HK-2 (cell line): Measurements from ENCODE around the gene KIDINS220.

ENCODE experiments used
- DNase-seq: peaks from one replicate; pipeline ENCODE4 v3.0.0-alpha.2; 2018; ENCODE audit not compliant: unreplicated experiment

KIDINS220 gene

GRCh38 chr2:8805278-8806210, 31.9 kb downstream of the KIDINS220 start:
- DNase-seq, result no peak

- peak; percentile 34 for DNase-seq
Observed at GRCh38 chr2:8803658-8804379, 33.6 kb downstream of the KIDINS220 start.

DNA sequence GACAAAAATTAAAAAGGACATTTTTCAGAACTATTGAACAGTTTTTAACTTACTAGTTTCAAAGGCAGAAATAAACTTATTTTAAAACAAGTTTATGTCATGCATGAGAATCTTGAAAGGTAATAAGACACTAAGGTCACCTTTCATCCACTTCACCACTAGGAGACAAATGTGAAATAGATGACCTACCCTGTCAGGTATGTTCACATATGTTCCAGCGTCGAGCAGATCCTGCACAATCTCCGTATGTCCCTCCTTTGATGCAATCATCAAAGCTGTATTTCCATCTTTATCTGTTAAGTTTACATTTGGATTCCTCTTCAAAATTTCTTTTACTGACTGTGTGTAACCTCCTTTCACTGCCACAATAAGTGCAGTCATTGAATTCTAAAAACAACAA, 34.7 kb downstream of the KIDINS220 start:
- DNase-seq, result no peak

DNA sequence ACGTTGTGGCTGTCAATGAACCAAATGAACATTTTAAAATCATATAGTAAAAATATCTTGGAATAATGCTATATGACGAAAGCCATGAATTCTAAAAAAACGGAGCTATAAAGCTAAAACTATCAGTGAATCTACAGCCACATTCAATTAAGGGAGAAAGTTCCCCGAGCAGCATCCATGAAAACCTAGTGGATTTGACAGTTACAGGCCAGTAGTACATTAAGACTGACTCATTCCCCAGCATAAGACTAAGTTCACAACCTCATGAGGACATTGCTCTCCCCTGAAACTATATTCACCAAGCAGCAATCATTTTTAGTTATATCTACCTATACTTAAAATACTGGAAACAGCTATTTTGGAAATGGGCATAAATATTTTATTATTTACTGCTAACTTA, 36.6 kb downstream of the KIDINS220 start:
- DNase-seq, result no peak

GRCh38 chr2:8800218-8800617, 37.2 kb downstream of the KIDINS220 start:
- no peak for DNase-seq

DNA sequence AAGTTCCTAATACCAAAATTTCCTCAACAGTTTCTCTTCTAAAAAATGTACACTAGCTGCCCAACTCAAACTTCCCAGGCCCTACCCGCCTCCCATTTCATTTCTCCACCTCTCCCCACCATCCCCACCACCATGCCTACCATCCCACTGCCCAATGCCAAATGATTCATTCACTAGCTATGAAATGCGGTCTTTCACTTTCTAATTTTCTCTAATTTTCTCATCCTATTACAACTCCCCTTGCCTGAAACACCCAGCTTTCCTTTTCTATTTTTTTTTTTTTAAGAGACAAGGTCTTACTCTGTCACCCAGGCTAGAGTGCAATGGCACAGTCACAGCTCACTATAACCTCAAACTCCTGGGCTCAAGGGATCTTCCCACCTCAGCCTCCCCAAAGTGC, 38.4 kb downstream of the KIDINS220 start:
- DNase-seq, result no peak

DNA sequence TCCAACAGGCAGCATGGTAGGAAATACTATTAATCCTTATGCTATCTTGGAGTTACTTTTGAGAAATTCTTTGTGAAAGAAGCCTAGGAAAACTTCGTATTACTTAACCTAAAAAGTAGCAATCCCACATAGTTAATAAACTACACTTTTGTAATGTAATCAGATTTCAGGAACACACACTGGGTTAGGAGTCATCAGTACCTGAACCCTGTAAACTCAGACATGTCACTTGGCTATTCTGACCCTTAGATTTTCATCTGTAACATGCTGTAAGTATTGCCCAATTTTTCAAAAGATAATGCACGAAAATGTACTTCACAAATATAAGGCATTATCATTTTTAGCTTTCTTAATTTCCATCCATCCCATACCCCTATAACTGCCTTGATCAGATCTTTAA, 39.0 kb downstream of the KIDINS220 start:
- no peak for DNase-seq

- DNase-seq, result no peak
Observed at GRCh38 chr2:8797682-8798081, 39.7 kb downstream of the KIDINS220 start.

DNA sequence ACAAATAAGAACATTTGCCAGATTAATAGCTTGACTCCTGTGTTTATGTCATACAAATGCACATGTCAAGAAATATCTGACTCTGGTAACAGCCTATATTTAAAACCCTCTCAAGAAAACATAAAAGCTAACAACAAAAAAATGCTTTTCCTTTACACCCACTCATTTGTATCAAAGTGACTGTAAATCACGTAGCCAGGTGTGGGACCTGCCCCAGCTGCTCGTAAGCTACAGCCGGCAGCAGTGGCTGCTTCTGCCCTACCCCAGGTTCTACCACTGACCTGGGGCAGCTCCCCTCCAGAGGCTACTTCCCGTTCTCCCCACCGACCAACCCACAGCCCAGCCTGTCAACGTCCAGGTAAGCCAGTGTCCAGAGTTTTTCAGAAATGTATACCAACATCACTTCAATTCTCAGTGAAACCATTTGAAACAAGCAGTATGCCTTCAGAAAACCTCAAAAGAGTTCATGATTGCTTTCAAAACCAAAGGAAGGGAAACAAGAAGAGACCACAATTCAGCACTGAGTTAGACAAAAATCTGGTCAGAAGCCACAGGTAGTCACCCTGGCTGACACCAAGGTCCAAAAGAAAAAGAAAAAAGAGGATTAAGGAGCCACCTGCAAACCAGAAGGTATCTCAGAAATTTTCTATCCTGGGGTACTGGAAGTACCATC, 40.4 kb downstream of the KIDINS220 start:
- no peak for DNase-seq

DNA sequence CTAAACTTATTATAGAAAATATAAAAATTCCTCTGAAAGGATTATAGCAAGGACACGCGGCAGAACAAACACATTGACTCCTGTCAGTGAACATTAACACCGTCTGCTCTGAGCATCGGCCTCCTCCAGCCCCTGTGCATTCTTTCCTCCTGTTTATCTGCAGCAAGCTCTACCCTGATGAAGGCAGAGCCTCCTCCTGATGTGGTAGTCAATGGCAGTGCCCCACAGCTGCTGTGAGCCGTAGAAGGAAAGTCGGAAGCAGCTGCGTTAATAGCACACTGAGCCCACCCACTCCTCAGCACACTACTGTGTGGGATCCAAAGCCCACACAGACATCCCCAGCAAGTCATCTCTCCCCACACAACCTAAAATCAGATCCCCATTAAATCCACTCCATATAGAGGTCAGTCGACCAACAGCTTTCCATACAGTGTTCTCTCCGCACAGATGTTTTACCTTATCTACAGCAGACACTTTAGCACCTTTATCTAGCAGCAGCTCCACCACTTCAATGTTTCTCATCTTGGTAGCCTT, 41.0 kb downstream of the KIDINS220 start:
- no peak for DNase-seq

DNA sequence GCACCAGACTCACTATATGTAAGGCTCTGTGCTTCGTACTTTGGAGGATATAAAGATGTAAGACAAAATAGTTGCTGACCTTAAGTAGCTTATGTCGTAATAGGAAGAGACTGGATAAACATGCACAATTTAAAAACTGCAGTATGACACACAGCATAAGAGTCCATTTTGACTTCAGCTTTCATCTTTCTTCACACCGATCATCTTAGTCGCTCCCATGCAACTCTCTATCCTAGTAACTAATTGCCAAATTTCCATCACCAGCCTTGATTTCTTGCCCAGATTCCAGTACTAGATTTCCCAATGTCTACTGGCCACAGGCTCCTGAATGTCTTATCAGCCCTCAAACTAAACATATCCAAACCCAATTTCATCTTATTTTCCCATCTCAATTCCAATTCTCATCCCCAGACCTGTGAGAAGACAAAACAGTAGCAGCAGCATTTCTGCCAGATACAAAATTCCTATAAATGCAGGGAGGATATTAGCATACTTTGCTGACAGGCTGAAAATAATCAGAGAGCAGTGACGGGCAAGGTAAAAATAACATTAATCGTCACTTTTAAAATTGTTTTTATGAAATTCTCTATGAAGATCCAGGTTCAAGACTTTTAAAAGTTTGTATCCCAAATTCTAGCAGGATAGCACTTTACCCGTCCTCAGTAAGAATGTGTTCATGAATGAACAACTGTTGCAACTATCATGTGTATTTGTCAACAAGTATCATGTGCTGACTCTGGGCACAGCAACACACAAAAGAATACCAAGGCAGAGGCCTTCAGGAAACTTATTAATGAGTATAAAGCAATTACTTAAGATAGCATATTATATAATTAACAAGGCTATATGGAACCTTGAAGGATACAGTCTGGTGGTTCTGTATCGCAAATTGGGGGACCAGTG, 42.2 kb downstream of the KIDINS220 start:
- DNase-seq, result no peak

GRCh38 chr2:8790739-8791162, 46.7 kb downstream of the KIDINS220 start:
- no peak for DNase-seq

DNA sequence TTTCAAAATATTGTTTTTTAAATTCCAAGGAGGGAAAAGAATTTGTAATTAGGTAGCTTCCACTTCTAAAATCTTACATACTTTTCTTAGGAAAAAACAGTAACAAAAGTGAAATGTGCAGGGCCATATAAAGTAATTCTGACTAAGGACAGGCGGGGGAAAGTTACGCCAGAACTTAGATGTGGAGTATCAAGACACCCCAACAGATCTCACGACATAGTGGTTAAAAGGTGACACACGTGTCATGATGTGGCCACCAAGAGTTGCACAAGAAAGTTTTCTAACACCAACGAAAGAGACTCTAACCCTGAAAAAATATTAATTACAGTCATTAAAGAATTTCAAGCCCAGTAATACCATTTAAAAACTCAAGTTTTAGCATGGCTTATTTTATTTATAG, 51.0 kb downstream of the KIDINS220 start:
- no peak for DNase-seq

DNA sequence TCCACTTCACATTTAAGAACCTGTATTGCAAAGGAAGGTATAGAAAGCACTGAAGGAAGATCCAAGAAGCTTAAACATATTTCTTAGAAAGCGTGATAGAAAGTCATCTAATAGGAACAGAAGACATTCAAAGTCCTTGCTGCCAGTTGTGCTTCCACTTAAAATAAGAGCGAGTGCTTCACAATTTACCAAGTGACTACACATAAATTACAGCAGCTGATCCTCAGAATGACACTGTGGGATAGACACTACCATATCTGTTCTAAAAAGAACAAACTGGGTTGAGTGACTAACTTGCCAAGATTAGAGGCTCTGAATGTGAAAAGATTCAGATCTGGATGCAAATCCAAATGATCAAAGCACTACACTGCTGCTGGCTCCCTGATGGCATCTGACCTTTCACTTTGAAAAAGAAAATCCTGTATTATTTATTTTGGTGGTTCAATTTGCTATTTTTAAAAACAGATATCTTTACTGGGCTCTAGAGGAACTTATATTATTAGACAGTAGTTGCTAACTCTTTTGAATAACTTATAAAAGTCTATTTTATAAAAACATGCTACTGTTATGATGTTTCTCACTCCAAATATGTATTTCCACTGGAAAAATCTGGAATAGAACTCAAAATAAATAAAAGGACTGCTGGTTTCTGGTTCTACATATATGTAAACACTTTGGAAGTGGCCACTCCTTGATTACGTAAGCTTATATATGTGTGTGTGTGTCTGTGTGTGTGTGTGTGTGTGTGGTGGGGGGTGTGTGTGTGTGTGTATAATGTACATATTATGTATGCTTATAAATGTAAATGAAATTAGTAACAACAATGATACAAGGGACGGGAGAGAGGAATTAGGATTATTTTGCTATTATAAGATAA, 57.4 kb downstream of the KIDINS220 start:
- no peak for DNase-seq

DNA sequence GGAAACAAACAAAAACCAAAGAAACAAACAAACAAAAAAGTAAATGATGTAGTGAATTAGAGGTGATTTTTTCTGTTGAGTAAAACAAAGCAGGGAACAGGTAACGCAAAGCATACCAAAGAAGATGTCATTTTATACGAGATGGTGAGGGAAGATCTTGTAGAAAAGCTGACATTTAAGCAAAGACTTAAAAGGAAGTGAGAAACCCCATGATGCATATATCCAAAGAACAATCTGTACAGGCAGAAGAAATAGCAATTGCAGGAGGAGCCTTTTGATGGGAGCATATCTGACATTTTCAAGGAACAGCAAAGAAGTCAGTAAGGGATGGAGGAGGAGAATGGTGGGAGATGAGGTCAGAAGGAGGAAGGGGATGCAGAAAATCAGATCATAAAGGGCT, 63.0 kb downstream of the KIDINS220 start:
- DNase-seq, result no peak

DNA sequence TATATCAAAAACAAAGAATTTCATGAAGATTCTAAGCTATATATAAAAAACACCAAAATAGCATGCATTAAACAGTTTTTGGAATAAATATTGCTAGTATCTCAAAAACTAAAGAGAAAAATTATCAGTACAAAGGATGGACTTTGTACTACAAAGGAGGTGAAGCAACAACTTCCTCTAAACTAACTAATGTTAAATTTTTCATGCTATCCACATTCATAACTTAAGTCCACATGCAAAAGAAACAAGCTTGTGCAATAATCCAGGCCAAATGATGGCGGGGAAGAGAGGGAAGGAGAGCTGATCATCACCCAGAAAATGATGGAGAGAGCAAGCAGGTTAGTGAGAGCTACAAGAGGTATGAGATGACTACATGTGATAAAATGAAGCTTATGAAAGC, 70.1 kb downstream of the KIDINS220 start:
- no peak for DNase-seq

- no peak for DNase-seq
Observed at GRCh38 chr2:8761529-8762164, 75.8 kb downstream of the KIDINS220 start.

- no peak for DNase-seq
Observed at GRCh38 chr2:8756716-8757115, 80.7 kb downstream of the KIDINS220 start.

- no peak for DNase-seq
Observed at GRCh38 chr2:8756230-8756629, 81.2 kb downstream of the KIDINS220 start.
